GM18520 (cell line): ENCODE data around the gene CEL.

Experiments
- ATAC-seq: cut with Tn5 transposase; IDR thresholded peaks from one replicate; pipeline ENCODE4 v1.9.1; 2021; ENCODE audit not compliant: unreplicated experiment

Gene CEL

GRCh38 chr9:133102190-133103021, 40.6 kb downstream of the CEL start:
- no peak for ATAC-seq

GRCh38 chr9:133103183-133103986, 41.6 kb downstream of the CEL start:
- ATAC-seq, result no peak

GRCh38 chr9:133103987-133104505, 42.3 kb downstream of the CEL start:
- no peak for ATAC-seq

- ATAC-seq, result no peak
Observed at GRCh38 chr9:133104718-133105460, 43.1 kb downstream of the CEL start.

- no peak for ATAC-seq
Observed at GRCh38 chr9:133105461-133105770, 43.6 kb downstream of the CEL start.

GRCh38 chr9:133106511-133107244, 44.9 kb downstream of the CEL start:
- ATAC-seq, result no peak

GRCh38 chr9:133107245-133107722, 45.5 kb downstream of the CEL start:
- ATAC-seq, result no peak

GRCh38 chr9:133107961-133108793, 46.4 kb downstream of the CEL start:
- ATAC-seq, result no peak

- no peak for ATAC-seq
Observed at GRCh38 chr9:133108794-133109641, 47.2 kb downstream of the CEL start.

- ATAC-seq, result no peak
Observed at GRCh38 chr9:133109931-133110650, 48.3 kb downstream of the CEL start.

- ATAC-seq, result no peak
Observed at GRCh38 chr9:133111808-133112662, 50.3 kb downstream of the CEL start.

GRCh38 chr9:133112663-133113026, 50.9 kb downstream of the CEL start:
- no peak for ATAC-seq

- no peak for ATAC-seq
Observed at GRCh38 chr9:133113163-133113948, 51.6 kb downstream of the CEL start.

- ATAC-seq, result no peak
Observed at GRCh38 chr9:133113949-133114885, 52.4 kb downstream of the CEL start.

GRCh38 chr9:133114886-133115603, 53.3 kb downstream of the CEL start:
- ATAC-seq, result no peak
